HepG2 (cell line): ENCODE measurements around the gene MYH9. TPM values are rescaled to one million over a fixed set of nuclear protein-coding genes. Genes with fewer than 3 reads are reported as not detected.

Source experiments
- ATAC-seq: fragments of 200-7000 bp; cut with Tn5 transposase; 3 replicates; pipeline ENCODE4 v1.9.1; 2020; ENCODE audit warnings: mild to moderate bottlenecking, moderate library complexity
- BruUV-seq: library from RNA; stranded (reverse); fragments of 400-500 nt; replicated peaks from 2 replicates; lab custom pipeline; 2021; lab: Mats Ljungman, UMichigan
- CTCF ChIA-PET: fragments of 300-600 bp; formaldehyde crosslinking; extraction: SDS; loops from one replicate; lab custom pipeline; 2021; ENCODE audit warnings: low total read pairs, inconsistent platforms, low intra/inter-chr PET ratio; lab: Yijun Ruan, JAX
- POLR2A ChIA-PET: fragments of 350-600 bp; sonication (Branson Sonifier 250); formaldehyde crosslinking; loops from one replicate; lab custom pipeline; 2020; ENCODE audit warnings: antibody characterized with exemption, inconsistent platforms; lab: Yijun Ruan, JAX
- DNase-seq: peaks from one replicate; pipeline ENCODE4 v3.0.0-alpha.2; 2015; ENCODE audit warnings: low spot score
- FAIRE-seq: peaks from 3 replicates; lab custom pipeline; 2011; peaks lifted over from hg19 to GRCh38; lab: Jason Lieb, UNC
- H2AFZ ChIP-seq: one replicate; pipeline ENCODE4 v1.6.1; 2011; ENCODE audit warnings: low read length, inconsistent platforms
- H3K27ac ChIP-seq: fragments of 300-600 bp; 3 replicates; pipeline ENCODE4 v1.8.0; 2011; ENCODE audit warnings: mixed run types, mild to moderate bottlenecking, mixed read lengths, low read length, inconsistent platforms; ENCODE audit not compliant: insufficient read depth; ENCODE audit errors: extremely low read length
- H3K27me3 ChIP-seq, 2 experiments: fragments of 200-600 bp in 1 of 2; 2 replicates in 1 of 2; 3 replicates in 1 of 2; pipeline versions ENCODE4 v1.6.0 to v1.8.0; 2011; ENCODE audit warnings: low read length in 2 of 2, mild to moderate bottlenecking in 2 of 2, moderate library complexity in 2 of 2, inconsistent platforms in 1 of 2; ENCODE audit not compliant: insufficient read depth in 2 of 2, control insufficient read depth in 1 of 2
- H3K36me3 ChIP-seq, 2 experiments: fragments of 200-600 bp in 1 of 2; replicated peaks in 1 of 2; 2 replicates in 1 of 2; 3 replicates in 1 of 2; pipeline versions ENCODE4 v1.5.1 to v1.8.0; 2011; ENCODE audit warnings: low read length in 2 of 2, inconsistent platforms in 1 of 2; ENCODE audit not compliant: insufficient read depth in 2 of 2, control insufficient read depth in 1 of 2
- H3K4me1 ChIP-seq: 2 replicates; pipeline ENCODE4 v1.5.1; 2012; ENCODE audit warnings: low read length, inconsistent platforms; ENCODE audit not compliant: insufficient read depth
- H3K4me2 ChIP-seq: 2 replicates; pipeline ENCODE4 v1.6.0; 2011; ENCODE audit warnings: low read depth, low read length, inconsistent platforms
- H3K4me3 ChIP-seq, 3 experiments: fragments of 200-600 bp in 1 of 3; sonication (generic), shearing (Covaris generic) in 1 of 3; replicated peaks in 1 of 3; 2 replicates each; pipeline ENCODE4 v1.5.1; 2011 to 2016; ENCODE audit warnings: low read length in 3 of 3, inconsistent platforms in 2 of 3, low read depth in 2 of 3, mild to moderate bottlenecking in 2 of 3, control low read depth in 1 of 3, mixed read lengths in 1 of 3; ENCODE audit not compliant: insufficient read depth in 1 of 3
- H3K79me2 ChIP-seq: one replicate; pipeline ENCODE4 v1.6.1; 2011; ENCODE audit warnings: low read length, inconsistent platforms; ENCODE audit not compliant: insufficient read depth
- H3K9ac ChIP-seq: 2 replicates; pipeline ENCODE4 v1.6.0; 2011; ENCODE audit warnings: mild to moderate bottlenecking, low read depth, low read length, inconsistent platforms; ENCODE audit not compliant: insufficient read depth
- H3K9me3 ChIP-seq: 2 replicates; pipeline ENCODE4 v1.5.1; 2012; ENCODE audit warnings: mild to moderate bottlenecking, low read length
- H4K20me1 ChIP-seq: 2 replicates; pipeline ENCODE4 v1.6.0; 2011; ENCODE audit warnings: inconsistent platforms, mild to moderate bottlenecking, low read length, moderate library complexity; ENCODE audit not compliant: insufficient read depth
- ATRX ChIP-seq: sonication (generic); formaldehyde crosslinking; IDR thresholded peaks from 2 replicates; pipeline ENCODE4 v1.4.0; 2020; ENCODE audit warnings: missing genetic modification reagents, borderline replicate concordance
- CBFB ChIP-seq: sonication (generic); formaldehyde crosslinking; IDR thresholded peaks from 2 replicates; pipeline ENCODE4 v1.4.0; 2020; ENCODE audit warnings: missing genetic modification reagents
- CCAR2 ChIP-seq: fragments of 200-400 bp; formaldehyde crosslinking; optimal IDR thresholded peaks from 2 replicates; pipeline ENCODE3; 2018; ENCODE audit warnings: low read depth, mild to moderate bottlenecking, low read length, moderate library complexity
- CENPT ChIP-seq: sonication (generic); formaldehyde crosslinking; IDR thresholded peaks from 2 replicates; pipeline ENCODE4 v1.8.0; 2022; ENCODE audit warnings: low read depth, mild to moderate bottlenecking, moderate library complexity, missing genetic modification reagents
- CREB1 ChIP-seq, 2 experiments: fragments of 450-650 bp in 1 of 2; IDR thresholded peaks; 2 replicates each; pipeline ENCODE4 v1.6.1; 2016 to 2017; ENCODE audit warnings: control low read depth in 1 of 2, mild to moderate bottlenecking in 1 of 2, missing compliant biosample characterization in 1 of 2, missing genetic modification characterization in 1 of 2
- CREM ChIP-seq, 2 experiments: sonication (generic) in 1 of 2; formaldehyde crosslinking in 1 of 2; IDR thresholded peaks; 2 replicates each; pipeline versions ENCODE4 v1.4.0 to v1.6.1; 2016 to 2020; ENCODE audit warnings: antibody characterized with exemption in 1 of 2, mild to moderate bottlenecking in 1 of 2, missing genetic modification reagents in 1 of 2
- JUN ChIP-seq: sonication (generic); formaldehyde crosslinking; IDR thresholded peaks from 2 replicates; pipeline ENCODE4 v1.4.0; 2020; ENCODE audit warnings: mild to moderate bottlenecking, missing genetic modification reagents
- MTF2 ChIP-seq: sonication (generic); formaldehyde crosslinking; IDR thresholded peaks from 2 replicates; pipeline ENCODE4 v1.5.0; 2020; ENCODE audit warnings: missing genetic modification reagents, borderline replicate concordance
- MYC ChIP-seq: sonication (generic); formaldehyde crosslinking; IDR thresholded peaks from 2 replicates; pipeline ENCODE4 v1.9.0; 2021; ENCODE audit warnings: missing genetic modification reagents, borderline replicate concordance
- SMARCE1 ChIP-seq: fragments of 450-650 bp; IDR thresholded peaks from 2 replicates; pipeline ENCODE4 v1.6.1; 2017; ENCODE audit warnings: borderline replicate concordance
- TBX2 ChIP-seq: sonication (generic); formaldehyde crosslinking; IDR thresholded peaks from 2 replicates; pipeline ENCODE4 v1.5.0; 2020; ENCODE audit warnings: missing genetic modification reagents, mild to moderate bottlenecking, borderline replicate concordance
- ZFP36L1 ChIP-seq: sonication (generic); formaldehyde crosslinking; IDR thresholded peaks from 2 replicates; pipeline ENCODE4 v1.8.0; 2022; ENCODE audit warnings: mild to moderate bottlenecking, missing genetic modification reagents, moderate library complexity
- ZNF451 ChIP-seq: sonication (generic); formaldehyde crosslinking; IDR thresholded peaks from 2 replicates; pipeline ENCODE4 v1.5.0; 2020; ENCODE audit warnings: mild to moderate bottlenecking, missing genetic modification reagents
- ZNF547 ChIP-seq: sonication (generic); formaldehyde crosslinking; IDR thresholded peaks from 2 replicates; pipeline ENCODE4 v1.5.1; 2020; ENCODE audit warnings: mild to moderate bottlenecking, missing genetic modification reagents
- WGBS: methylation state at CpG from one replicate; pipeline ENCODE4 v1.1.6; 2017; ENCODE audit warnings: low lambda C conversion rate; 5-methylcytosine and 5-hydroxymethylcytosine counted together
- in situ Hi-C: cut with HindIII; loops from 2 replicates; pipeline ENCODE4 v1.10.0; 2017; ENCODE audit warnings: low pct_unique_long_range_greater_than_20kb; ENCODE audit not compliant: extremely low pct_ligation_motif_present
- intact Hi-C: fragments of 100-400 bp; cut with micrococcal nuclease; formaldehyde crosslinking; loops from one replicate; pipeline ENCODE4 v1.10.0; 2022; ENCODE audit not compliant: unreplicated experiment
- polyA plus RNA-seq, 8 experiments: library from polyadenylated mRNA; depleted of rRNA in 3 of 8; stranded (reverse) in 7 of 8; unstranded in 1 of 8; fragments of >200 nt; fragmentation: Illumina TruSeq in 4 of 8; extraction: Trizol in 4 of 8; gene quantifications; 2 replicates each; pipeline versions ENCODE4 v1.2.1 to v1.2.3, GENCODE V29; 2011 to 2016; ENCODE audit warnings: low read depth in 4 of 8, missing spikeins in 1 of 8, mixed read lengths in 1 of 8; ENCODE audit not compliant: insufficient read depth in 1 of 8
- total RNA-seq, 5 experiments: library from RNA; depleted of rRNA; stranded (reverse); fragments of >200 nt; fragmentation: Illumina TruSeq; extraction: Trizol; gene quantifications; 2 replicates each; pipeline ENCODE4 v1.2.3, GENCODE V29; 2016; ENCODE audit warnings: low read depth in 1 of 5
- TF ChIP-seq, protein P1 (sequence below): sonication (generic); formaldehyde crosslinking; IDR thresholded peaks from 2 replicates; pipeline ENCODE4 v1.5.1; 2020; ENCODE audit warnings: mild to moderate bottlenecking, missing genetic modification reagents, moderate library complexity
- TF ChIP-seq, protein P2 (sequence below): sonication (generic); formaldehyde crosslinking; conservative IDR thresholded peaks from 2 replicates; pipeline ENCODE4 v1.4.0; 2020; ENCODE audit warnings: missing genetic modification reagents

The MYH9 gene
- total and polyA plus RNA-seq, 2 of the 13 experiments (the other 11 are each of a cell fraction or from before 2014, with no cell fraction given), result 50.7 to 98.5 TPM

DNA sequence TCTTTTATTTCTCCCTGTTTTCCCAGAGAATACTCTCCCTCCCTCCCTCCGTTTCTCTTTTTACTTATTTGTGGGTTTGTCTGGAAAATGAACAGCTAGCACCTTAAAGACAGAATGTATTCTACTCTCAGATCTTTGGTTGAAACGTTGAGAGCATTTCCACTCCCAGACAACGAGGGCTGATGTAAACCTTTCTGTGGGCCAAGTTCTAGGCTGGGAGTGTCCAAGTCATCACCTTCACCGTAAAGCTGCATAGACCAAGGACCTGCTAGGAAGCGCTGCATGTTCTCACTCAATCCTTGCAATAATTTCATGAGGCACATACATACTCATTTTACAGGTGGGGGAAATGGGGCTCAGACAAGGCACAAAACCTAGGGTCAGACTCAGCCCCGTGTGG, 32.4 kb downstream of the MYH9 start (continued):
- no peak for TF ChIP-seq CENPT

- in situ Hi-C loops, result no loop called here
- ATAC-seq (peak; percentile 85), DNase-seq (peak; percentile 92), FAIRE-seq (peak; percentile 93)
- H3K79me2 ChIP-seq, result peaks cover 83% of the 10 kb centered on the region
- CTCF ChIA-PET, result no interaction called here
- no peak overlapping the region for H2AFZ ChIP-seq
- H3K36me3 ChIP-seq, result peaks cover 8 to 14% of the 10 kb centered on the region in 2 experiments; a peak in 4 of 5 replicates
- no peaks in the 10 kb centered on the region; a peak in 1 of 5 replicates for H3K27me3 ChIP-seq
- POLR2A ChIA-PET, result interaction anchor here (0.8 to 5.8 kb wide), 18 partner anchors 8 to 129 kb away, joined by 3 to 97 read pairs (median 15); partner anchors contain the start of genes MYH9 and TXN2
- H3K27ac ChIP-seq, result peak overlapping the region; percentile 94
- 8% methylated on average over 15 of the region's 16 CpGs for WGBS
- intact Hi-C loops, result loop anchor here (2.0 to 5.0 kb wide), 2 partner anchors 18 to 59 kb away; no protein-coding TSS in a partner anchor
- peaks cover 95% of the 10 kb centered on the region for H3K4me1 ChIP-seq
- peak overlapping the region; percentile 83 for H3K9ac ChIP-seq
- H3K4me3 ChIP-seq, result peak overlapping the region; percentile 26 to 66 (median 44); a peak in 5 of 6 replicates
- no peaks in the 10 kb centered on the region for H3K9me3 ChIP-seq
- H4K20me1 ChIP-seq, result peaks cover 4% of the 10 kb centered on the region
- BruUV-seq, result no TSS peak
- H3K4me2 ChIP-seq, result peak overlapping the region; percentile 97
- TF ChIP-seq CREB1 (IDR thresholded peaks at IDR 0.05) (peak; percentile 64), CREB1 (CRISPR knock-in tag; IDR thresholded peaks at IDR 0.05) (peak; percentile 87), JUN (CRISPR knock-in tag) (peak; percentile 64), CREM (IDR thresholded peaks at IDR 0.05) (peak; percentile 86), CREM (CRISPR knock-in tag; IDR thresholded peaks at IDR 0.05) (no peak), TBX2 (no peak), CCAR2 (no peak), ZNF547 (CRISPR knock-in tag) (no peak), ZNF451 (CRISPR knock-in tag) (no peak), MYC (CRISPR knock-in tag) (no peak), ZFP36L1 (no peak), CBFB (no peak), SMARCE1 (no peak), ATRX (CRISPR knock-in tag) (no peak), MTF2 (CRISPR knock-in tag) (no peak)
- TF ChIP-seq, protein P1, sequence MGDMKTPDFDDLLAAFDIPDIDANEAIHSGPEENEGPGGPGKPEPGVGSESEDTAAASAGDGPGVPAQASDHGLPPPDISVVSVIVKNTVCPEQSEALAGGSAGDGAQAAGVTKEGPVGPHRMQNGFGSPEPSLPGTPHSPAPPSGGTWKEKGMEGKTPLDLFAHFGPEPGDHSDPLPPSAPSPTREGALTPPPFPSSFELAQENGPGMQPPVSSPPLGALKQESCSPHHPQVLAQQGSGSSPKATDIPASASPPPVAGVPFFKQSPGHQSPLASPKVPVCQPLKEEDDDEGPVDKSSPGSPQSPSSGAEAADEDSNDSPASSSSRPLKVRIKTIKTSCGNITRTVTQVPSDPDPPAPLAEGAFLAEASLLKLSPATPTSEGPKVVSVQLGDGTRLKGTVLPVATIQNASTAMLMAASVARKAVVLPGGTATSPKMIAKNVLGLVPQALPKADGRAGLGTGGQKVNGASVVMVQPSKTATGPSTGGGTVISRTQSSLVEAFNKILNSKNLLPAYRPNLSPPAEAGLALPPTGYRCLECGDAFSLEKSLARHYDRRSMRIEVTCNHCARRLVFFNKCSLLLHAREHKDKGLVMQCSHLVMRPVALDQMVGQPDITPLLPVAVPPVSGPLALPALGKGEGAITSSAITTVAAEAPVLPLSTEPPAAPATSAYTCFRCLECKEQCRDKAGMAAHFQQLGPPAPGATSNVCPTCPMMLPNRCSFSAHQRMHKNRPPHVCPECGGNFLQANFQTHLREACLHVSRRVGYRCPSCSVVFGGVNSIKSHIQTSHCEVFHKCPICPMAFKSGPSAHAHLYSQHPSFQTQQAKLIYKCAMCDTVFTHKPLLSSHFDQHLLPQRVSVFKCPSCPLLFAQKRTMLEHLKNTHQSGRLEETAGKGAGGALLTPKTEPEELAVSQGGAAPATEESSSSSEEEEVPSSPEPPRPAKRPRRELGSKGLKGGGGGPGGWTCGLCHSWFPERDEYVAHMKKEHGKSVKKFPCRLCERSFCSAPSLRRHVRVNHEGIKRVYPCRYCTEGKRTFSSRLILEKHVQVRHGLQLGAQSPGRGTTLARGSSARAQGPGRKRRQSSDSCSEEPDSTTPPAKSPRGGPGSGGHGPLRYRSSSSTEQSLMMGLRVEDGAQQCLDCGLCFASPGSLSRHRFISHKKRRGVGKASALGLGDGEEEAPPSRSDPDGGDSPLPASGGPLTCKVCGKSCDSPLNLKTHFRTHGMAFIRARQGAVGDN (CRISPR knock-in tag), result no peak; the same call in 1 of the 2 replicates
- TF ChIP-seq, protein P2, sequence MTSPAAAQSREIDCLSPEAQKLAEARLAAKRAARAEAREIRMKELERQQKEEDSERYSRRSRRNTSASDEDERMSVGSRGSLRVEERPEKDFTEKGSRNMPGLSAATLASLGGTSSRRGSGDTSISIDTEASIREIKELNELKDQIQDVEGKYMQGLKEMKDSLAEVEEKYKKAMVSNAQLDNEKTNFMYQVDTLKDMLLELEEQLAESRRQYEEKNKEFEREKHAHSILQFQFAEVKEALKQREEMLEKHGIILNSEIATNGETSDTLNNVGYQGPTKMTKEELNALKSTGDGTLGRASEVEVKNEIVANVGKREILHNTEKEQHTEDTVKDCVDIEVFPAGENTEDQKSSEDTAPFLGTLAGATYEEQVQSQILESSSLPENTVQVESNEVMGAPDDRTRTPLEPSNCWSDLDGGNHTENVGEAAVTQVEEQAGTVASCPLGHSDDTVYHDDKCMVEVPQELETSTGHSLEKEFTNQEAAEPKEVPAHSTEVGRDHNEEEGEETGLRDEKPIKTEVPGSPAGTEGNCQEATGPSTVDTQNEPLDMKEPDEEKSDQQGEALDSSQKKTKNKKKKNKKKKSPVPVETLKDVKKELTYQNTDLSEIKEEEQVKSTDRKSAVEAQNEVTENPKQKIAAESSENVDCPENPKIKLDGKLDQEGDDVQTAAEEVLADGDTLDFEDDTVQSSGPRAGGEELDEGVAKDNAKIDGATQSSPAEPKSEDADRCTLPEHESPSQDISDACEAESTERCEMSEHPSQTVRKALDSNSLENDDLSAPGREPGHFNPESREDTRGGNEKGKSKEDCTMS (CRISPR knock-in tag), result no peak
These were observed 34.8 kb downstream of the MYH9 start for GRCh38 chr22:36352803-36353507.
